HG02884 (cell line): ENCODE data around the gene GAD1.

Experiments used
- ATAC-seq: cut with Tn5 transposase; IDR thresholded peaks from one replicate; pipeline ENCODE4 v1.9.1; 2021; ENCODE audit warnings: mild to moderate bottlenecking, moderate library complexity; ENCODE audit not compliant: unreplicated experiment

Gene GAD1

GRCh38 chr2:170842785-170843184 is 26.1 kb downstream of the GAD1 start:
- ATAC-seq = no peak

DNA sequence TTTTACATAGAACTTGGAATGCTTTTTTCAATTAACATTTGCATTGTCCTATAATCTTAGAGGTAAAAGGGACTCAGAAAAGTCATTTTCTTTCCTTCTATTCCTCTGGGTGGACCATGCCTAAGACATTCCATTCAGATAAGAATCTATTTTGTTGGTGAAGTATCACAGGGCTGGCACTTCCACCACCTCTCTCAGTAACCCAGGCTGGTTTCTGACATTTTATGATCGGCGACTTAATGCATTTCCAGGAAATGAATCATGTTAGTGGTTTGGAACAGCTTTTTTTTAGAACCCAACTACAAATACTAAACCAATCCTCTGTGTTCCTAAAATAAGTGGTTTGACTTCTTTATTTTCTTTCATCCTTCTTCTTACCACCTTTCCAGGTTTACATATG is 27.0 kb downstream of the GAD1 start:
- no peak for ATAC-seq

DNA sequence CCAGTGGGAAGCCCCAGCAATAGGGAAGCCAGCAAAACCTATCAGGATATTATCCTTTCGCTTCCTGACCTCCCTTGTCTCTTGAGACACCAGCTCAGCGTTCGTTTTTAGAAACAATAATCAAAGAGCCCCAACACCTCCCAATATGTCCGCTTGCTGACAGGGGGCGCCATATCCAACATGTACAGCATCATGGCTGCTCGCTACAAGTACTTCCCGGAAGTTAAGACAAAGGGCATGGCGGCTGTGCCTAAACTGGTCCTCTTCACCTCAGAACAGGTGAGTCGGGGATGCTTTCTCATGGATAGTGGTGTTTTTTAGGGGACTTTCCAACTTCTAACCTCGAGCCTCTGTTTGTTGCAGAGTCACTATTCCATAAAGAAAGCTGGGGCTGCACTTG is 28.7 kb downstream of the GAD1 start:
- no peak for ATAC-seq

DNA sequence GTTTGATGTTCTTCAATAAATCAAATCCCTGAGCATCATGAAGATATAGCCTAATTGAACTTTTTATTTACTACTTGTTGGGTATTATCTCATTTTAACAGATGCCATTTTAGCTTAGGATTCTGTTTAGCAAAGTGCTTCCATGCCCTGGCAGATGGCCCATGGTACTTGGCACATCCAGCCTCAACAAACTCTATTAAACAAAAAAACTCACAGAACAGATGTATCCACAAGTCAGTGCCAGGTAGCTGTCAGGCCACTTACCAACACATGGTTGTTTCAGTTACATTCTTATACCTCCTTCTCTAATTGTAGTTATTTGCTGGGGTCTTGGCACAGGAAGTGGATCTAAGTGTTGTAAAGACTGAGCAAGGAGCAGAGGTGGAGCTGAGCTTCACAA is 29.6 kb downstream of the GAD1 start:
- no peak for ATAC-seq

- no peak for ATAC-seq
Measured at GRCh38 chr2:170847716-170848115, 31.0 kb downstream of the GAD1 start.

DNA sequence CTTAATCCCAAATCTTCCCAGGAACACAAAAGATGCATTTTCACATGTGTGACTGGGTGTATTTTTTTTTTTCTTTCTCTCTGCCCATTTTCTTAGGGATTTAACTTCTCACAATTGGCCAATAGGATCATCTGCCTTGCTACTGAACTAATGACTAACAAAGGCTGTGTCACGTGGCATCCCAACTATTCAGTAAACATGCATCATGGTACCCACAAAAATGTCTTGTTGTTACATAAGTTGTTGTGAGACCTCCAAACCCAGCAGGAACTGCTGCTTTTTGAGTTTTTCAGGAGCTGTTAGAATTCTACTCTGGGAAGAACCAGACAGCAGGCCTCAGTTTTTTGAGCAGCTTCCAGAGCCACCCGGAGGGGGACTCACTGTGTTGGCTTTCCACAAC is 31.9 kb downstream of the GAD1 start:
- ATAC-seq = no peak

- no peak for ATAC-seq
Measured at GRCh38 chr2:170850251-170850650, 33.6 kb downstream of the GAD1 start.

- ATAC-seq = no peak
Measured at GRCh38 chr2:170851635-170852034, 34.9 kb downstream of the GAD1 start.

DNA sequence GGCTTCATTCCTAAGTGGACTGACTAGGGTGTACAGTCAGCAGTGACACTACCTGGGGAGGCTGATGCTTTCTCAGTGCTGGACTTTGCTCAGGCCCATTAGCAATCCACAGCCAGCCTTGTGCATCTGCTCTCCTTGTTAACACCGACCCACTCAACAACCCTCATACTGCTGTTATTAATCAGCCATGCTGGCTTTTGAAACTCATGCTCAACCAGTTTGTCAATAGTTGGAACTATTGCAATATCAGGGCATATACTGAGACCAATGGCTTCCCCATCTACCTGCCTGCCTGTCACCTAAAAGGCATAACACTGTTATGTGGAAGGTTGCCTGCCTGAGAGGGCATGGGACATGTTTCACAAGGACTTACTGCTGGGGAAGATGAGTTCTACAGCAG is 39.4 kb downstream of the GAD1 start:
- no peak for ATAC-seq

- no peak for ATAC-seq
Measured at GRCh38 chr2:170862286-170862902, 45.7 kb downstream of the GAD1 start.

GRCh38 chr2:170863087-170863486 is 46.4 kb downstream of the GAD1 start:
- ATAC-seq = no peak

DNA sequence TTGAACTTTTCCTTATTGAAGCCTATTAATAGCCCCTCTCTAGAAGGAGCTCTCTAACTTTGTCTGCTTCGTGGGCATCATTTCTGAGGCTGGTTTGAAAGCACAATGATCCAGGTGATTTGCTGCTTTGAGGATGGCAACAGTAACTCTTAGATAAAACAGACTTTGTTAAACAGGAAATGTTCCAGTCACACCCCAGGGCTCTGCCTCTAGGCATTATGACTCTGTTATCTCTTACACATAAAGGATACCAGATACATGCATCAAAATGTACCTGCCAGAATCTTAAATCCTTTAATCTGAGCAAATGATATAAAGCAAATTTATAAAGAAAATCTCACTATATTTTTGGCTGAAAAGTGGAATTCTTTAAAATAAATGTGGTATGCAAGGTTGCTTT is 52.3 kb downstream of the GAD1 start:
- ATAC-seq = no peak

DNA sequence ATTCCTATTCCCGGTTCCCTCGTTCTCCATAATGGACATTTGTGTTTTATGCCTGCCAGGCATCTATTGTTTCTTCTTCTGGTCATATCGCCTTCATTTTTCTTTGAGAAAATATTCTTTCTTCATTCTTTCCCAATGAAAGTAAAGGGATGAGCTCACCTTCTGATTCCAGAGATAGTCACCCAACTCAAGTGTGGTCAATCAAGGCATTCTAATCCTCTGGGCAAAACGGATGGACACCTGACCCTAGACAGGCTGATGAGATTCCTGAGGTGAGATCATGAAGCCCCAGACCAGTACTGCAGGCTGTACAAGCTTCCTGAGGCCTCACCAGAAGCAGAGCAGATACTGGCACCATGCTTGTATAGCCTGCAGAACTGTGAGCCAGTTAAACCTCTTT is 52.8 kb downstream of the GAD1 start:
- ATAC-seq = no peak

GRCh38 chr2:170873035-170873692 is 56.5 kb downstream of the GAD1 start:
- peak; percentile 98 for ATAC-seq

- ATAC-seq = no peak
Measured at GRCh38 chr2:170878066-170878465, 61.4 kb downstream of the GAD1 start.

DNA sequence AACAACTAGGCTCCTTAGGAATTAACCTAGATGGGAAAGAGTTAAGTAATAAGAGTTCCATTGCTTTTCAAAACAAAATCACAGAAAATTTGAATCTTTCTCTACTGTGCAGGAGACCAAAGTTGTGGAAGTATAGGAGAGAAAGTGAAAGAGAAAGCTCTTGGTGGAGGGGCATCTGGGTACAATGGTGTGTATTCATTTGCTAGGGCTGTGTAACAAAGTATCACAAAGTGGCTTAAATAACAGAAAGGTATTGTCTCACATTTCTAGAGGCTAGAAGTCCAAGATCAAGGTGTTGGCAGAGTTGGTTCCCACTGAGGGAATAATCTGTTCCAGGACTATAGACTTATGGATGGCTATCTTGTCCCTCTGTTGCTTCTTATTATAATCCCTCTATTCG is 61.8 kb downstream of the GAD1 start:
- ATAC-seq = no peak

DNA sequence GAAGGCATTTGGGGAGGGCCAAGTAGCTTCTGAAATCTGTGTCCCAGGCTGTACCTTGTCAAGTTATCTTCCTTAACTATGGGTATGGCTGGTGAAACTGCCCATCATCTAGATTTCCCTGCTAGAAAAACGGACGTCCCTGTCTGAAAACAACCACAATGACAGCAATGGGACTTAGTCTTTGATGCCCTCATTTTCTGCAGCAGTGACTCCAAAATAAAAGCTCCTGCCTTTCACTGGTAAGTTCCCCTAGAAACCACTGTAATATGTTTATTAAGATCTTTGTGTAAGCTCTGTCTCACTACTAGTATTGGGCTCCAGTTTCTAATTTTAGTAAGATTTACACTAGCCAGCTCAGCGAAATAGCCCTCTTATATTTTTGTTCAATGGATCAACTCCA is 65.2 kb downstream of the GAD1 start:
- ATAC-seq = no peak

DNA sequence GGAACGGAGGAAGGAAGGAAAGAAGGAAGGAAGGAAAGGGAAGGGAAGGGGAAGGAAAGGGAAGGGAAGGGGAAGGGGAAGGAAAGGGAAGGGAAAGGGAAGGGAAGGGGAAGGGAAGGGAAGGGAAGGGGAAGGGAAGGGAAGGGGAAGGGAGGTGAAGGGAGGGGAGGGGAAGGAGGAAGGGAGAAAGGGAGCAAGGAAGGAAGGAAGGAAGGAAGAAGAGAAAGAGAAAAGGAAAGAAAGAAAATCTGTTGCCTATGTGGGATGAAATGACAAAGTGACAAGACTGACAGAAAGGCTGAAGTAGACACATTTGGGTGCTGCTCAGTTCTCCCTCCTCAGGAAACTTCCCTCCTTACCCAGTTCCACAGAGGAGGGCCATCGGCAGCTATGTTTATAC is 66.1 kb downstream of the GAD1 start:
- ATAC-seq = no peak

GRCh38 chr2:170883683-170884082 is 67.0 kb downstream of the GAD1 start:
- ATAC-seq = no peak

- no peak for ATAC-seq
Measured at GRCh38 chr2:170885130-170885791, 68.6 kb downstream of the GAD1 start.

- ATAC-seq = no peak
Measured at GRCh38 chr2:170886386-170886785, 69.7 kb downstream of the GAD1 start.

DNA sequence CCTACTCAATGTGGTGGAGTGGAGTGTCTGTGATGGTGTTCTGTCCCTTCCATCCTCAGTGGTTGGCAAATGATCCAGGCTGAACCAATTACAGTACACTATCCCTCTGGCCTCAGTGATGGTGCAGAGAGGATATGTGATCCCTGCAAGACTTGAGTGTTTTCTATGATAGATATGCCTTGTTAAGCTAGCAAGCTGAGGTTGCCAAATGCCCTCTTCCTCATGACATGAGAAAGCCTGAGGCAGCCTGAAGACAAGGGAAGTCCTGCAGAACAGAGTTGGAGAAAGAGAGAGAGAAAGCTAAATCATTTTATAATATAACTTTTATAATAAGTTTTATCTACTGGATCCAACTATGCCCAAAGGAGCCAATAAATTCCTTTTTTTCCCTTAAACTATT is 70.8 kb downstream of the GAD1 start:
- no peak for ATAC-seq
